ENCODE results near the gene NR3C2. TPM values are rescaled to one million over a fixed set of nuclear protein-coding genes. Genes with fewer than 3 reads are reported as not detected.

Gene NR3C2
- total and polyA plus RNA-seq, 10 of the 15 experiments (the other 5 are each of a cell fraction or from before 2014, with no cell fraction given), result 0.05 to 0.11 (median 0.08) TPM; not detected in 4

- 1% methylated on average over 3 of the region's 3 CpGs for WGBS (ENCODE audit: insufficient coverage, insufficient replicate concordance, low lambda C conversion rate, missing lambda C conversion rate)
- H3K79me2 ChIP-seq (ENCODE audit: control insufficient read depth, insufficient read depth, low read length), result no peaks in the 10 kb centered on the region
- in situ Hi-C loops (cut with MboI), result no loop called here
- no peaks in the 10 kb centered on the region for H3K27me3 ChIP-seq (replicated peaks in 1 of 2; ENCODE audit: control insufficient read depth in 2 of 2, insufficient read depth in 2 of 2, low read length in 1 of 2)
- FAIRE-seq (no peak), ATAC-seq (no peak; the same call in 1 of the 3 replicates), DNase-seq (ENCODE audit: low read depth, low spot score) (no peak)
- RAD21 ChIA-PET (ENCODE audit: unreplicated experiment), result no interaction called here
- intact Hi-C loops (cut with micrococcal nuclease; ENCODE audit: unreplicated experiment), result no loop called here
- no peak overlapping the region for H3K9ac ChIP-seq (ENCODE audit: control insufficient read depth, insufficient read depth, low read length)
- SMC1A ChIA-PET (ENCODE audit: uncharacterized antibody, unreplicated experiment), result no interaction called here
- CTCF ChIA-PET, result no interaction called here
- H3K4me1 ChIP-seq (ENCODE audit: control insufficient read depth, insufficient read depth, low read length), result no peaks in the 10 kb centered on the region
- POLR2A ChIA-PET, result no interaction called here
- H3K27ac ChIP-seq (ENCODE audit: control insufficient read depth, insufficient read depth), result no peak overlapping the region
- H3K4me2 ChIP-seq (ENCODE audit: control insufficient read depth, insufficient read depth), result no peak overlapping the region
- H4K20me1 ChIP-seq (ENCODE audit: control insufficient read depth, insufficient read depth), result no peaks in the 10 kb centered on the region
- no peak overlapping the region for H3K4me3 ChIP-seq
- TF ChIP-seq SREBF1 (IDR thresholded peaks at IDR 0.05; ENCODE audit: low read length), result no peak
- TF ChIP-seq PAX5 (IDR thresholded peaks at IDR 0.05; ENCODE audit: borderline replicate concordance, low read depth, low read length), result no peak
- TF ChIP-seq SIN3A (IDR thresholded peaks at IDR 0.05; ENCODE audit: low read depth, low read length), result no peak
- TF ChIP-seq TCF7 (IDR thresholded peaks at IDR 0.05; ENCODE audit: borderline replicate concordance), result no peak
- TF ChIP-seq ATF3 (IDR thresholded peaks at IDR 0.05; ENCODE audit: borderline replicate concordance, extremely low read depth, low read depth, low read length), result no peak
- TF ChIP-seq NBN (IDR thresholded peaks at IDR 0.05), result no peak
- TF ChIP-seq TAF1 (IDR thresholded peaks at IDR 0.05; ENCODE audit: borderline replicate concordance, low read depth, low read length), result no peak
- TF ChIP-seq CHD2 (IDR thresholded peaks at IDR 0.05; ENCODE audit: borderline replicate concordance, low read depth, low read length), result no peak
- no peak for TF ChIP-seq CUX1 (IDR thresholded peaks at IDR 0.05; ENCODE audit: insufficient replicate concordance, low read depth, low read length)
- TF ChIP-seq STAT3 (IDR thresholded peaks at IDR 0.05; ENCODE audit: low read depth, low read length), result no peak
- no peak for TF ChIP-seq MEF2A (IDR thresholded peaks at IDR 0.05; ENCODE audit: insufficient read depth, low read depth, low read length)
- TF ChIP-seq NR2C2 (IDR thresholded peaks at IDR 0.05; ENCODE audit: borderline replicate concordance, control insufficient read depth, insufficient read length, low read depth), result no peak
- no peak for TF ChIP-seq POLR2A (IDR thresholded peaks at IDR 0.05; ENCODE audit: low read depth, low read length)
- no peak for TF ChIP-seq MEF2B (IDR thresholded peaks at IDR 0.05; ENCODE audit: partially characterized antibody, poor library complexity, severe bottlenecking)
- TF ChIP-seq RBBP5 (conservative IDR thresholded peaks at IDR 0.05), result no peak
- TF ChIP-seq RELA (IDR thresholded peaks at IDR 0.05; ENCODE audit: borderline replicate concordance, partially characterized antibody), result no peak
- H3K9me3 ChIP-seq (replicated peaks; ENCODE audit: control insufficient read depth, insufficient read depth, low read length), result no peaks in the 10 kb centered on the region
- no peak overlapping the region for H2AFZ ChIP-seq (ENCODE audit: control insufficient read depth, low read depth, low read length)
- no TSS peak for BruUV-seq (replicated peaks)
- no peaks in the 10 kb centered on the region for H3K36me3 ChIP-seq (ENCODE audit: control insufficient read depth in 2 of 2, insufficient read depth in 2 of 2, low read length in 1 of 2)
Observed at GRCh38 chr4:148101235-148101634, 341.0 kb downstream of the NR3C2 start.
